Liver (tissue), 9 donors: ENCODE results near the gene MKKS. TPM values are rescaled to one million over a fixed set of nuclear protein-coding genes. Genes with fewer than 3 reads are reported as not detected.

Experiments
- DNase-seq: peaks from one replicate; pipeline ENCODE4 v3.0.0-alpha.2; 2017; ENCODE audit warnings: low spot score
- H3K27ac ChIP-seq, 2 donors: one replicate each; pipeline ENCODE4 v1.7.0; 2013; ENCODE audit warnings: inconsistent platforms in 2 of 2, low read length in 2 of 2, control low read depth in 1 of 2, low read depth in 1 of 2, mild to moderate bottlenecking in 1 of 2
- H3K27me3 ChIP-seq, 4 donors: one replicate each; pipeline versions ENCODE4 v1.6.1 to v1.7.0; 2013; ENCODE audit warnings: low read length in 3 of 4, inconsistent platforms in 1 of 4, mild to moderate bottlenecking in 1 of 4, moderate library complexity in 1 of 4; ENCODE audit not compliant: control insufficient read depth in 4 of 4, insufficient read depth in 4 of 4
- H3K36me3 ChIP-seq, 4 donors: one replicate each; pipeline versions ENCODE4 v1.6.1 to v1.7.0; 2013; ENCODE audit warnings: low read length in 3 of 4, mild to moderate bottlenecking in 3 of 4, low read depth in 1 of 4, moderate library complexity in 1 of 4; ENCODE audit not compliant: control insufficient read depth in 4 of 4, insufficient read depth in 3 of 4
- H3K4me1 ChIP-seq, 4 donors: one replicate each; pipeline versions ENCODE4 v1.6.1 to v1.7.0; 2013; ENCODE audit warnings: low read length in 3 of 4, mild to moderate bottlenecking in 3 of 4, moderate library complexity in 1 of 4; ENCODE audit not compliant: control insufficient read depth in 4 of 4, insufficient read depth in 4 of 4
- H3K4me3 ChIP-seq, 3 donors: one replicate each; pipeline versions ENCODE4 v1.6.1 to v1.7.0; 2013; ENCODE audit warnings: low read length in 3 of 3, control low read depth in 1 of 3, low read depth in 1 of 3, mild to moderate bottlenecking in 1 of 3
- H3K9ac ChIP-seq, 2 donors: one replicate each; pipeline ENCODE4 v1.7.0; 2013; ENCODE audit warnings: low read length in 2 of 2, mild to moderate bottlenecking in 2 of 2, moderate library complexity in 2 of 2, control low read depth in 1 of 2, low read depth in 1 of 2
- H3K9me3 ChIP-seq, 4 donors: one replicate each; pipeline versions ENCODE4 v1.6.1 to v1.7.0; 2013; ENCODE audit warnings: low read length in 3 of 4; ENCODE audit not compliant: control insufficient read depth in 4 of 4
- EGR1 ChIP-seq, 2 donors: IDR thresholded peaks; 2 replicates each; pipeline ENCODE4 v1.6.1; 2016 to 2018; ENCODE audit warnings: antibody characterized with exemption in 2 of 2, low read depth in 2 of 2
- FOXA1 ChIP-seq: IDR thresholded peaks from 2 replicates; pipeline ENCODE4 v1.6.1; 2016; ENCODE audit warnings: antibody characterized with exemption
- FOXA2 ChIP-seq: IDR thresholded peaks from 2 replicates; pipeline ENCODE4 v1.6.1; 2016; ENCODE audit warnings: antibody characterized with exemption
- HNF4G ChIP-seq: IDR thresholded peaks from 2 replicates; pipeline ENCODE4 v1.6.1; 2016; ENCODE audit warnings: antibody characterized with exemption
- JUND ChIP-seq, 2 donors: IDR thresholded peaks; 2 replicates each; pipeline ENCODE4 v1.6.1; 2016; ENCODE audit warnings: antibody characterized with exemption in 2 of 2
- MAX ChIP-seq: IDR thresholded peaks from 2 replicates; pipeline ENCODE4 v1.6.1; 2016; ENCODE audit warnings: antibody characterized with exemption
- SP1 ChIP-seq: IDR thresholded peaks from 2 replicates; pipeline ENCODE4 v1.6.1; 2018; ENCODE audit warnings: antibody characterized with exemption, mild to moderate bottlenecking
- TAF1 ChIP-seq: conservative IDR thresholded peaks from 2 replicates; pipeline ENCODE4 v1.6.1; 2016; ENCODE audit warnings: antibody characterized with exemption, mild to moderate bottlenecking
- YY1 ChIP-seq: IDR thresholded peaks from 2 replicates; pipeline ENCODE4 v1.6.1; 2016; ENCODE audit warnings: antibody characterized with exemption, mild to moderate bottlenecking
- ZBTB33 ChIP-seq: IDR thresholded peaks from 2 replicates; pipeline ENCODE4 v1.6.1; 2016; ENCODE audit warnings: antibody characterized with exemption
- WGBS: extraction: QIAGEN DNeasy Blood & Tissue Kit; methylation state at CpG from one replicate; pipeline ENCODE4 v1.1.7; 2013; 5-methylcytosine and 5-hydroxymethylcytosine counted together
- polyA plus RNA-seq, 2 donors: library from polyadenylated mRNA; stranded (reverse) in 1 of 2; unstranded in 1 of 2; fragments of 200-250 nt in 1 of 2; fragments of >200 nt in 1 of 2; fragmentation: Nextera tagmentation in 1 of 2; extraction: Ambion mirVana in 1 of 2; gene quantifications; one replicate each; pipeline versions ENCODE4 v1.2.1 to v1.2.3, GENCODE V29; 2013 to 2015
- total RNA-seq, 2 donors: library from RNA; depleted of rRNA; stranded (reverse); fragments of >200 nt; gene quantifications; one replicate each; pipeline ENCODE4 v1.2.3, GENCODE V29; 2014
- TF ChIP-seq, protein P1 (sequence below): IDR thresholded peaks from 2 replicates; pipeline ENCODE4 v1.6.1; 2016; ENCODE audit warnings: antibody characterized with exemption, mild to moderate bottlenecking
- TF ChIP-seq, protein P2 (sequence below): fragments of 150-350 bp; IDR thresholded peaks from 2 replicates; pipeline ENCODE4 v1.5.1; 2017; ENCODE audit warnings: improper control_type of control experiment, low read depth, low read length; ENCODE audit not compliant: missing input control
- donor health status: healthy.
- donor health status: healthy.
- donor health status: healthy.
- donor health status: healthy.
- donor health status: healthy.

The MKKS gene
- total and polyA plus RNA-seq, 4 donors, result 8.3 to 19.1 (median 14.7) TPM

DNA sequence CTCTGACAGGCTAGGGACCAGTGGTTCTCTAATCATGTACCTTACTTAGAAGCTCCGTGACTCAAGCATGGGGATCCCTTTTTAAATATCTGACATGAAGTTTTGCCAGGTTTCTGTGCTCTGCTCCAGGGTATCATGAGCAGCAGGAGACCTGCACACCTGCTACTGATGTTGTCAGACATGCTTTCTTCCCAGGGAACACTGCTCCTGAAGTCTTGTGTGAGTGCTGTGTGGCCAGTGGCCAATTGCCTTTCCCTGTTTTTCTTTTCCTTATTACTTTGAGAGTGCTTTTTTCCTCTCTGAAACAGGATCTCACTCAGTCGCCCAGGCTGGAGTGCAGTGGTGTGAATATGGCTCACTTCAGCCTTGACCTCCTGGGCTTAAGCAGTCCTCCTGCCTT, 27.5 kb upstream of the MKKS start:
- Histone ChIP-seq H3K36me3 (no peaks in the 10 kb centered on the region), H3K9me3 (peaks cover 0 to 7% (median 1%) of the 10 kb centered on the region in 4 donors), H3K27me3 (no peaks in the 10 kb centered on the region), H3K4me1 (peaks cover 0 to 5% (median 1%) of the 10 kb centered on the region in 4 donors), H3K9ac (no peak overlapping the region), H3K4me3 (no peak overlapping the region), H3K27ac (no peak overlapping the region)
- no peak for TF ChIP-seq HNF4G
- TF ChIP-seq ZBTB33, result no peak
- TF ChIP-seq, protein P1, sequence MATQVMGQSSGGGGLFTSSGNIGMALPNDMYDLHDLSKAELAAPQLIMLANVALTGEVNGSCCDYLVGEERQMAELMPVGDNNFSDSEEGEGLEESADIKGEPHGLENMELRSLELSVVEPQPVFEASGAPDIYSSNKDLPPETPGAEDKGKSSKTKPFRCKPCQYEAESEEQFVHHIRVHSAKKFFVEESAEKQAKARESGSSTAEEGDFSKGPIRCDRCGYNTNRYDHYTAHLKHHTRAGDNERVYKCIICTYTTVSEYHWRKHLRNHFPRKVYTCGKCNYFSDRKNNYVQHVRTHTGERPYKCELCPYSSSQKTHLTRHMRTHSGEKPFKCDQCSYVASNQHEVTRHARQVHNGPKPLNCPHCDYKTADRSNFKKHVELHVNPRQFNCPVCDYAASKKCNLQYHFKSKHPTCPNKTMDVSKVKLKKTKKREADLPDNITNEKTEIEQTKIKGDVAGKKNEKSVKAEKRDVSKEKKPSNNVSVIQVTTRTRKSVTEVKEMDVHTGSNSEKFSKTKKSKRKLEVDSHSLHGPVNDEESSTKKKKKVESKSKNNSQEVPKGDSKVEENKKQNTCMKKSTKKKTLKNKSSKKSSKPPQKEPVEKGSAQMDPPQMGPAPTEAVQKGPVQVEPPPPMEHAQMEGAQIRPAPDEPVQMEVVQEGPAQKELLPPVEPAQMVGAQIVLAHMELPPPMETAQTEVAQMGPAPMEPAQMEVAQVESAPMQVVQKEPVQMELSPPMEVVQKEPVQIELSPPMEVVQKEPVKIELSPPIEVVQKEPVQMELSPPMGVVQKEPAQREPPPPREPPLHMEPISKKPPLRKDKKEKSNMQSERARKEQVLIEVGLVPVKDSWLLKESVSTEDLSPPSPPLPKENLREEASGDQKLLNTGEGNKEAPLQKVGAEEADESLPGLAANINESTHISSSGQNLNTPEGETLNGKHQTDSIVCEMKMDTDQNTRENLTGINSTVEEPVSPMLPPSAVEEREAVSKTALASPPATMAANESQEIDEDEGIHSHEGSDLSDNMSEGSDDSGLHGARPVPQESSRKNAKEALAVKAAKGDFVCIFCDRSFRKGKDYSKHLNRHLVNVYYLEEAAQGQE, result no peak
- no peak for TF ChIP-seq MAX
- TF ChIP-seq YY1, result no peak
- TF ChIP-seq JUND (IDR thresholded peaks at IDR 0.05), result no peak
- TF ChIP-seq, protein P2, sequence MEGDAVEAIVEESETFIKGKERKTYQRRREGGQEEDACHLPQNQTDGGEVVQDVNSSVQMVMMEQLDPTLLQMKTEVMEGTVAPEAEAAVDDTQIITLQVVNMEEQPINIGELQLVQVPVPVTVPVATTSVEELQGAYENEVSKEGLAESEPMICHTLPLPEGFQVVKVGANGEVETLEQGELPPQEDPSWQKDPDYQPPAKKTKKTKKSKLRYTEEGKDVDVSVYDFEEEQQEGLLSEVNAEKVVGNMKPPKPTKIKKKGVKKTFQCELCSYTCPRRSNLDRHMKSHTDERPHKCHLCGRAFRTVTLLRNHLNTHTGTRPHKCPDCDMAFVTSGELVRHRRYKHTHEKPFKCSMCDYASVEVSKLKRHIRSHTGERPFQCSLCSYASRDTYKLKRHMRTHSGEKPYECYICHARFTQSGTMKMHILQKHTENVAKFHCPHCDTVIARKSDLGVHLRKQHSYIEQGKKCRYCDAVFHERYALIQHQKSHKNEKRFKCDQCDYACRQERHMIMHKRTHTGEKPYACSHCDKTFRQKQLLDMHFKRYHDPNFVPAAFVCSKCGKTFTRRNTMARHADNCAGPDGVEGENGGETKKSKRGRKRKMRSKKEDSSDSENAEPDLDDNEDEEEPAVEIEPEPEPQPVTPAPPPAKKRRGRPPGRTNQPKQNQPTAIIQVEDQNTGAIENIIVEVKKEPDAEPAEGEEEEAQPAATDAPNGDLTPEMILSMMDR, result no peak
- TF ChIP-seq EGR1 (IDR thresholded peaks at IDR 0.05; ENCODE audit: low read depth in 2 of 2), result no peak
- no peak for TF ChIP-seq FOXA1
- TF ChIP-seq FOXA2, result no peak
- TF ChIP-seq SP1, result no peak
- whole genome bisulfite sequencing, result 96% methylated on average over 2 of the region's 2 CpGs
- DNase-seq, result no peak

DNA sequence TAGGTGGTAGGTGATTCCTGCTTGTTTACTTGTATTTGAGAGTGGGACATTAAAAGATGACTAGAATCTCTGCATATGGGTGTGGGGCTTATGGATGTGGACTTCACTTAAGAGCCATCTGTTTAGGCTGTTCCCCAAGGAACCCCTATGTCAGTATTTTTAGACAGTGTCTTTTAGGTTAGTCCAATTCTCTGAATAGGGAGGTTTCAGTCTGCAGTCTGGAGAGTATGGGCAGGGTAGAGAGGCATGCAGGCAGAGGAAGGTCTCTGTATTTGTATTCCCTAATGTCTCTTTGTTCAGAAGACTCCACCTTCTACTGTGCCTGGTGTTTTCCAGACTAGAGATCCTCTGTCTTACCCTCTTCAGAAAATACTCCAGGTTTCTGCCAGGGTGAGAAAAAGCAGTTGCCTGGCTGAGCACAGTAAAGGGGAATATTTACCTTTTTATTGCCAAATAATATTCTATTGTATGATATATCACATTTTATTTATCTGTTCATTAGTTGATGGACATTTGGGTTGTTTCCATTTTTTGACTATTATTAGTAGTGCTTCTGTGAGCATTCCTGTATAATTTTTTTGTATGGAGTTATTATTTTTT, 20.2 kb upstream of the MKKS start:
- TF ChIP-seq TAF1, result no peak
- no peak for TF ChIP-seq FOXA1
- H3K36me3 ChIP-seq, result no peaks in the 10 kb centered on the region
- H3K4me1 ChIP-seq, result no peaks in the 10 kb centered on the region
- H3K27ac ChIP-seq, result no peak overlapping the region
- no peak overlapping the region for H3K4me3 ChIP-seq
- no peaks in the 10 kb centered on the region for H3K9me3 ChIP-seq
- no peak overlapping the region for H3K9ac ChIP-seq
- DNase-seq, result no peak
- no peaks in the 10 kb centered on the region for H3K27me3 ChIP-seq
